Gastrocnemius medialis (tissue), 4 donors: ENCODE measurements around the gene LTBP4. TPM values are rescaled to one million over a fixed set of nuclear protein-coding genes. Genes with fewer than 3 reads are reported as not detected.

Source experiments
- ATAC-seq, 2 donors: fragments of 150-250 bp; one replicate each; pipeline ENCODE4 v1.9.1; 2016
- DNase-seq, 2 donors: peaks; one replicate each; pipeline ENCODE4 v3.0.0-alpha.2; 2019
- H3K27ac ChIP-seq, 4 donors: fragments of 200-600 bp; sonication (generic); 1 replicate in 1 of 4; 2 replicates in 3 of 4; pipeline ENCODE4 v1.5.1; 2016 to 2018; ENCODE audit warnings: mild to moderate bottlenecking in 2 of 4, moderate library complexity in 1 of 4
- H3K27me3 ChIP-seq, 3 donors: fragments of 200-600 bp; sonication (generic) in 2 of 3; 1 replicate in 1 of 3; 2 replicates in 2 of 3; pipeline versions ENCODE4 v1.5.1 to v1.6.0; 2016 to 2019; ENCODE audit warnings: mild to moderate bottlenecking in 1 of 3, moderate library complexity in 1 of 3
- H3K36me3 ChIP-seq, 2 donors: fragments of 200-600 bp; sonication (generic) in 1 of 2; one replicate each; pipeline ENCODE4 v1.5.1; 2017 to 2018
- H3K4me1 ChIP-seq, 2 donors: fragments of 200-600 bp; sonication (generic) in 1 of 2; one replicate each; pipeline ENCODE4 v1.5.1; 2016 to 2017; ENCODE audit warnings: mild to moderate bottlenecking in 2 of 2
- H3K4me3 ChIP-seq, 4 donors: fragments of 200-600 bp; sonication (generic) in 3 of 4; 1 replicate in 1 of 4; 2 replicates in 3 of 4; pipeline ENCODE4 v1.5.1; 2016 to 2019; ENCODE audit warnings: mild to moderate bottlenecking in 2 of 4
- H3K9me3 ChIP-seq, 3 donors: fragments of 200-600 bp; sonication (generic) in 2 of 3; 1 replicate in 1 of 3; 2 replicates in 2 of 3; pipeline ENCODE4 v1.5.1; 2016 to 2019
- CTCF ChIP-seq, 5 experiments: fragments of 450-650 bp in 3 of 5; fragments of 200-600 bp in 2 of 5; sonication (generic) in 2 of 5; IDR thresholded peaks in 4 of 5; conservative IDR thresholded peaks in 1 of 5; 1 replicate in 4 of 5; 2 replicates in 1 of 5; pipeline ENCODE4 v1.5.1; 2016 to 2019; ENCODE audit warnings: antibody characterized with exemption in 5 of 5, mild to moderate bottlenecking in 3 of 5, moderate library complexity in 3 of 5
- POLR2A ChIP-seq, 2 donors: fragments of 450-650 bp; IDR thresholded peaks; one replicate each; pipeline ENCODE4 v1.6.1; 2017; ENCODE audit warnings: antibody characterized with exemption in 2 of 2, mild to moderate bottlenecking in 2 of 2, moderate library complexity in 2 of 2
- in situ Hi-C, 4 donors: fragments of 200-750 bp; cut with MboI; loops; one replicate each; pipeline versions ENCODE4 v1.15.0 to v1.8.0; 2017; ENCODE audit warnings: low sequenced_read_pairs in 4 of 4
- intact Hi-C: fragments of 100-400 bp; cut with DNase I; formaldehyde crosslinking; loops from one replicate; pipeline ENCODE4 v1.15.1; 2023; ENCODE audit warnings: low total_unique reads
- total RNA-seq, 4 donors: library from RNA; depleted of rRNA; stranded (reverse); fragments of >200 nt; gene quantifications; one replicate each; pipeline versions ENCODE4 v1.1.0 to v1.2.3, GENCODE V29; 2016

The LTBP4 gene
- total RNA-seq, 4 donors from 2014 or later = 34.4 to 46.7 (median 40.5) TPM

GRCh38 chr19:40592170-40592569 is 9.0 kb upstream of the LTBP4 start:
- intact Hi-C loops = no loop called here
- peak in 1 of 2 donors; percentile 84 for ATAC-seq
- H3K4me3 ChIP-seq = no peak overlapping the region

GRCh38 chr19:40594255-40594654 is 6.9 kb upstream of the LTBP4 start:
- Histone ChIP-seq H3K4me1 (peaks cover 0 to 13% of the 10 kb centered on the region in 2 donors), H3K4me3 (no peak overlapping the region), H3K27ac (no peak overlapping the region), H3K9me3 (no peaks in the 10 kb centered on the region), H3K36me3 (no peaks in the 10 kb centered on the region), H3K27me3 (peaks cover 23 to 29% (median 24%) of the 10 kb centered on the region in 3 donors)
- in situ Hi-C loops (loop anchor here in 2 of 4 donors (10.0 kb wide), 1 partner anchor 59 kb away; no protein-coding TSS in a partner anchor), intact Hi-C loops (no loop called here)
- TF ChIP-seq CTCF (IDR thresholded peaks at IDR 0.05 in 4 of 5, conservative IDR thresholded peaks at IDR 0.05 in 1 of 5) = no peak
- TF ChIP-seq POLR2A (IDR thresholded peaks at IDR 0.05) = no peak
- DNase-seq = no peak
- no peak for ATAC-seq

More at GRCh38 chr19:40592170-40592569, 9.0 kb upstream of the LTBP4 start:
- H3K27me3 ChIP-seq = peaks cover 9 to 11% (median 11%) of the 10 kb centered on the region in 3 donors
- no peak overlapping the region for H3K27ac ChIP-seq
- no peaks in the 10 kb centered on the region for H3K36me3 ChIP-seq
- no peak for DNase-seq
- no peaks in the 10 kb centered on the region for H3K9me3 ChIP-seq
- H3K4me1 ChIP-seq = peaks cover 0 to 5% of the 10 kb centered on the region in 2 donors
- no peak for TF ChIP-seq CTCF (IDR thresholded peaks at IDR 0.05 in 4 of 5, conservative IDR thresholded peaks at IDR 0.05 in 1 of 5)
- TF ChIP-seq POLR2A (IDR thresholded peaks at IDR 0.05) = no peak
- in situ Hi-C loops = loop anchor here in 2 of 4 donors (10.0 kb wide), 1 partner anchor 57 kb away; no protein-coding TSS in a partner anchor

GRCh38 chr19:40594657-40595091 is 6.5 kb upstream of the LTBP4 start:
- Histone ChIP-seq H3K4me1 (peaks cover 3 to 13% of the 10 kb centered on the region in 2 donors), H3K9me3 (no peaks in the 10 kb centered on the region), H3K27ac (no peak overlapping the region), H3K27me3 (peaks cover 23 to 31% (median 26%) of the 10 kb centered on the region in 3 donors), H3K4me3 (no peak overlapping the region), H3K36me3 (no peaks in the 10 kb centered on the region)
- DNase-seq (no peak), ATAC-seq (no peak)
- in situ Hi-C loops (loop anchor here in 2 of 4 donors (10.0 kb wide), 1 partner anchor 60 kb away; no protein-coding TSS in a partner anchor), intact Hi-C loops (no loop called here)
- TF ChIP-seq POLR2A (IDR thresholded peaks at IDR 0.05) (no peak), CTCF (IDR thresholded peaks at IDR 0.05 in 4 of 5, conservative IDR thresholded peaks at IDR 0.05 in 1 of 5) (no peak)

GRCh38 chr19:40596608-40597328 is 4.4 kb upstream of the LTBP4 start:
- intact Hi-C loops = no loop called here
- Histone ChIP-seq H3K4me3 (peak overlapping the region; percentile 20 to 44 (median 37)), H3K27ac (no peak overlapping the region), H3K27me3 (peaks cover 36 to 46% (median 37%) of the 10 kb centered on the region in 3 donors), H3K9me3 (no peaks in the 10 kb centered on the region), H3K4me1 (peaks cover 14 to 24% of the 10 kb centered on the region in 2 donors), H3K36me3 (no peaks in the 10 kb centered on the region)
- ATAC-seq = peak in 1 of 2 donors; percentile 41
- TF ChIP-seq CTCF (IDR thresholded peaks at IDR 0.05 in 4 of 5, conservative IDR thresholded peaks at IDR 0.05 in 1 of 5) = no peak
- no peak for TF ChIP-seq POLR2A (IDR thresholded peaks at IDR 0.05)
- in situ Hi-C loops = loop anchor here in 2 of 4 donors (10.0 kb wide), 1 partner anchor 62 kb away; no protein-coding TSS in a partner anchor
- DNase-seq = no peak
